CD8-positive, alpha-beta memory T cell (primary cell): ENCODE results near the gene SMAD5. TPM values are rescaled to one million over a fixed set of nuclear protein-coding genes. Genes with fewer than 3 reads are reported as not detected.
A peak's percentile ranks its signal among the peaks of the same experiment; 100 is the strongest.

Source experiments
- CTCF ChIA-PET: fragments of 350-600 bp; sonication (Branson Sonifier 250); formaldehyde crosslinking; loops from one replicate; lab custom pipeline; 2021; ENCODE audit warnings: antibody characterized with exemption; lab: Charles Lee
- POLR2A ChIA-PET: fragments of 350-600 bp; sonication (Branson Sonifier 250); formaldehyde crosslinking; loops from one replicate; lab custom pipeline; 2021; ENCODE audit warnings: antibody characterized with exemption; lab: Charles Lee
- DNase-seq, 5 donors: peaks; one replicate each; pipeline versions ENCODE4 v3.0.0 to v3.0.0-alpha.2; 2020 to 2022; ENCODE audit warnings: mixed read lengths in 1 of 5
- H3K27ac ChIP-seq: one replicate; pipeline ENCODE4 v1.7.0; 2013; ENCODE audit warnings: low read depth, mild to moderate bottlenecking, low read length, moderate library complexity
- H3K27me3 ChIP-seq: 2 replicates; pipeline ENCODE4 v1.7.0; 2013; ENCODE audit warnings: low read length, mild to moderate bottlenecking; ENCODE audit not compliant: insufficient read depth, poor library complexity, severe bottlenecking
- H3K36me3 ChIP-seq: 2 replicates; pipeline ENCODE4 v1.7.0; 2013; ENCODE audit warnings: mild to moderate bottlenecking, low read length, moderate library complexity; ENCODE audit not compliant: insufficient read depth
- H3K4me1 ChIP-seq: 2 replicates; pipeline ENCODE4 v1.7.0; 2013; ENCODE audit warnings: mild to moderate bottlenecking, low read length, moderate library complexity; ENCODE audit not compliant: insufficient read depth
- H3K4me3 ChIP-seq: 2 replicates; pipeline ENCODE4 v1.7.0; 2013; ENCODE audit warnings: mild to moderate bottlenecking, low read length
- H3K9me3 ChIP-seq: 2 replicates; pipeline ENCODE4 v1.7.0; 2013; ENCODE audit warnings: mild to moderate bottlenecking, low read length
- H3K27ac Mint-ChIP-seq, 8 donors: one replicate each; pipeline ENCODE4 v1.8.0; 2020 to 2021; ENCODE audit warnings: mixed read lengths in 8 of 8, mild to moderate bottlenecking in 6 of 8, inconsistent platforms in 3 of 8, moderate library complexity in 3 of 8
- H3K27me3 Mint-ChIP-seq, 2 donors: one replicate each; pipeline ENCODE4 v1.8.0; 2020 to 2021; ENCODE audit warnings: mixed read lengths in 2 of 2, mild to moderate bottlenecking in 1 of 2, moderate library complexity in 1 of 2
- H3K36me3 Mint-ChIP-seq, 3 donors: one replicate each; pipeline ENCODE4 v1.8.0; 2020 to 2021; ENCODE audit warnings: mixed read lengths in 3 of 3, inconsistent platforms in 1 of 3, mild to moderate bottlenecking in 1 of 3
- H3K4me1 Mint-ChIP-seq, 3 donors: one replicate each; pipeline ENCODE4 v1.8.0; 2020 to 2021; ENCODE audit warnings: mixed read lengths in 3 of 3, inconsistent platforms in 1 of 3, mild to moderate bottlenecking in 1 of 3
- H3K4me3 Mint-ChIP-seq, 7 donors: one replicate each; pipeline ENCODE4 v1.8.0; 2020 to 2021; ENCODE audit warnings: mixed read lengths in 7 of 7, mild to moderate bottlenecking in 6 of 7, moderate library complexity in 4 of 7, inconsistent platforms in 2 of 7
- H3K9me3 Mint-ChIP-seq, 5 donors: one replicate each; pipeline ENCODE4 v1.8.0; 2020 to 2022; ENCODE audit warnings: mixed read lengths in 5 of 5, mild to moderate bottlenecking in 3 of 5, moderate library complexity in 2 of 5, inconsistent platforms in 1 of 5
- polyA plus RNA-seq: library from polyadenylated mRNA; unstranded; fragments of 300-500 nt; fragmentation: Illumina TruSeq; gene quantifications from one replicate; pipeline ENCODE4 v1.2.3, GENCODE V29; 2021
- total RNA-seq, 2 experiments: library from RNA; stranded (reverse); gene quantifications; one replicate each; pipeline ENCODE4 v1.2.3, GENCODE V29; 2021

The SMAD5 gene
- 10 to 100 TPM; 21.8 to 21.9 TPM for total RNA-seq
- polyA plus RNA-seq: 22.7 TPM

DNA sequence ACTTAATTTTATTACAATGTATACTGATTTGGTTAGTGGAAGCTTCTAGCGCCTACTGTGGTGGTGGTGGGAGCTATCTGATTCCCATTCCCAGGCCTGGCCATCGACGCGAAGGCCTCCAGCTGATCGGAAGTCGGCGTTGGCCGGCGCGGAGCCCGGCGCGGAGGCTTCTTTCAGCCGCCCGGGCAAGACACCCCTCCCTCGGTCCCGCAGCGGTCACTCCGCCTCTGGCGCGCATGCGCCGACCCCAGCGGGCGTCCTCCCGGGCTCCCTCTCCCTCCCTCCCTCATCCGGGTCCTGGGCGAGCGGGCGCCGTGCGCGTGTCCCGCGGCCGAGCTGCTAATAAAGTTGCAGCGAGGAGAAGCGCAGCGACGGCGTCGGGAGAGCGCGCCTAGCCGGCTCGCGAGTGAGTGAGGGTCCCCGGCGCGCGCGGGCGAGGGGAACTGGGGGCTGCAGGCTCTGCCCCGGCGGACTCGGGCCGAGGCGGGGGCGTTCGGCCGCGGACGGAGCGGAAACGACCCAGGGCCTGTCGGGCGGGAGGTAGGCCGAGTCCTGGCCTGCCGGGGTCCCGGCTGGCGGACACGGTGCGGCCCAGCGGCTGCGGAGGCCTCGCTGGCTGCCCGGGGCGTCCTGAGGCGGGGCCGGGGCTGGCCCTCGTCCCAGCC is at the start of gene SMAD5:
SMAD5 (plus strand) TSS at position 289 of the 665 bp plus-strand sequence. CDS start 20,916 bp downstream, outside the sequence.
- CTCF ChIA-PET: interaction anchor here (0.7 to 1.3 kb wide), 2 partner anchors 9 to 23 kb away, joined by 3 to 4 read pairs; no protein-coding TSS in a partner anchor

DNA sequence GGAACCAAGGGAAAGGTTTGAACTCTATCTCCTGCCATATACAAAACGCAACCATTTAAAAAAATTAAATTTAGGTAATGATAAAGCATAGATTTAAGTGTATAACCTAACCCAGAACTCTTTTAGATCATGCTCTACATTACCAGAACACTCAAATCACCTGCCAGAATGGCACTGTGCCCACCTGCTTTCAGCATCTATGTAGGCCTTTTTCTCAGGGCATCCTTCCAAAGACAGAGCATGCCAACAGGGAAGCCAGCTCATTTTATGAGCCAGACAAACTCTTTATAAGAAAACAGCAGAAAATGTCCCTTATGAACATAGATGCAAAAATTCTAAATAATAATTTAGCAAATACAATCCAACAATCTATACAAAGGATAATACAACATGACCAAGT is 47.9 kb upstream of the SMAD5 start:
- H3K27me3 Mint-ChIP-seq: peaks cover 11 to 13% of the 10 kb centered on the region in 2 donors
- DNase-seq: no peak
- H3K27ac ChIP-seq: no peak overlapping the region
- peaks cover 4 to 11% (median 4%) of the 10 kb centered on the region in 3 donors for H3K4me1 Mint-ChIP-seq
- H3K9me3 Mint-ChIP-seq: no peaks in the 10 kb centered on the region
- H3K4me3 ChIP-seq: no peak overlapping the region
- peaks cover 10% of the 10 kb centered on the region for H3K27me3 ChIP-seq
- H3K36me3 Mint-ChIP-seq: no peaks in the 10 kb centered on the region
- H3K27ac Mint-ChIP-seq: no peak overlapping the region
- H3K4me3 Mint-ChIP-seq: no peak overlapping the region
- no peaks in the 10 kb centered on the region for H3K9me3 ChIP-seq
- no peaks in the 10 kb centered on the region for H3K36me3 ChIP-seq
- H3K4me1 ChIP-seq: no peaks in the 10 kb centered on the region
- ChIA-PET POLR2A (no interaction called here), CTCF (no interaction called here)

More for the DNA sequence above, at the start of gene SMAD5:
- Histone ChIP-seq H3K27me3 (no peaks in the 10 kb centered on the region), H3K27ac (peak within 1 kb of the TSS; percentile 80), H3K36me3 (no peaks in the 10 kb centered on the region), H3K9me3 (no peaks in the 10 kb centered on the region), H3K4me1 (peaks cover 8% of the 10 kb centered on the region), H3K4me3 (peak within 1 kb of the TSS; percentile 70)
- DNase-seq: peak; percentile 37 to 91 (median 76)
- POLR2A ChIA-PET: interaction anchor here (1.0 kb wide), 1 partner anchor 9 kb away, joined by 3 read pairs; no protein-coding TSS in a partner anchor
- H3K4me1 Mint-ChIP-seq: peaks cover 32 to 51% (median 49%) of the 10 kb centered on the region in 3 donors
- peaks cover 2 to 15% of the 10 kb centered on the region in 2 donors for H3K27me3 Mint-ChIP-seq
- peak within 1 kb of the TSS; percentile 90 to 97 (median 94) for H3K4me3 Mint-ChIP-seq
- peak within 1 kb of the TSS; percentile 87 to 96 (median 93) for H3K27ac Mint-ChIP-seq
- peaks cover 0 to 9% (median 0%) of the 10 kb centered on the region in 3 donors for H3K36me3 Mint-ChIP-seq
- no peaks in the 10 kb centered on the region for H3K9me3 Mint-ChIP-seq

DNA sequence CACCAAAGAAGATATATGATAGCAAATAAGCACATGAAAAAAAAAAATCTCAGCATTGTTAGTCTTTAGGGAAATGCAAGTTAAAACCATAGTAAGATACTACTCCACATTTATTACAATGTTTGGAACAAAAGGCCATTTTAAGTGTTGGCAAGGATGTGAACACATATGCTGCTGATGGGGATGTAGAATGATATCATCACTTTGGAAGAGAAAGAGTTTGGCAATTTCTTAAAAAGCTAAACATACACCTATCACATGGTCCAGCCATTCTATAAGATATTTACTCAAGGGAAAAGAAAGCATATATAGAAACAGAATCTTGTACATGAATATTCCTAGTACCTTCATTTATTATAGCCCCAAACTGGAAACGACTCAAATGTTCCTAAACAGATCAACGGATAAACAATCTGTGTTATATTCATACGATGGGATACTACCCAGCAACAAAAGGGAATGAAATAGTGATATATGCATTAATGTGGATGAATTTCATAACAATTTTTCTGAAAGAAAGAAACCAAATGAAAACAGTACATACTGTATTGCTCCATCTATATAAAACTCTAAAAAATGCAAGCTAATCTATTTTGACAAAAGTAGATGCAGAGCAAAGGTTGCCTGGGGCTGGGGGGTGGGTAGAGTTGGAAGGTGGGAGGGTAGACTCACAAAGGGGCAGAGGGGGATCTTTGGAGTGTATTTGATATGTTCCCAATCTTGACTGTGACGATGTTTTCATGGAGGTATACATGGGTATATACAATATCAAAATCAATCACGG is 45.7 kb upstream of the SMAD5 start:
- Mint-ChIP-seq H3K9me3 (no peaks in the 10 kb centered on the region), H3K36me3 (no peaks in the 10 kb centered on the region), H3K4me3 (no peak overlapping the region), H3K4me1 (no peaks in the 10 kb centered on the region), H3K27me3 (peaks cover 0 to 4% of the 10 kb centered on the region in 2 donors), H3K27ac (no peak overlapping the region)
- H3K4me3 ChIP-seq: no peak overlapping the region
- no peaks in the 10 kb centered on the region for H3K4me1 ChIP-seq
- ChIA-PET CTCF (interaction anchor here (0.7 to 1.1 kb wide), 2 partner anchors 18 to 51 kb away, joined by 3 read pairs; no protein-coding TSS in a partner anchor), POLR2A (no interaction called here)
- H3K36me3 ChIP-seq: no peaks in the 10 kb centered on the region
- no peak for DNase-seq
- no peaks in the 10 kb centered on the region for H3K9me3 ChIP-seq
- peaks cover 4% of the 10 kb centered on the region for H3K27me3 ChIP-seq
- no peak overlapping the region for H3K27ac ChIP-seq

DNA sequence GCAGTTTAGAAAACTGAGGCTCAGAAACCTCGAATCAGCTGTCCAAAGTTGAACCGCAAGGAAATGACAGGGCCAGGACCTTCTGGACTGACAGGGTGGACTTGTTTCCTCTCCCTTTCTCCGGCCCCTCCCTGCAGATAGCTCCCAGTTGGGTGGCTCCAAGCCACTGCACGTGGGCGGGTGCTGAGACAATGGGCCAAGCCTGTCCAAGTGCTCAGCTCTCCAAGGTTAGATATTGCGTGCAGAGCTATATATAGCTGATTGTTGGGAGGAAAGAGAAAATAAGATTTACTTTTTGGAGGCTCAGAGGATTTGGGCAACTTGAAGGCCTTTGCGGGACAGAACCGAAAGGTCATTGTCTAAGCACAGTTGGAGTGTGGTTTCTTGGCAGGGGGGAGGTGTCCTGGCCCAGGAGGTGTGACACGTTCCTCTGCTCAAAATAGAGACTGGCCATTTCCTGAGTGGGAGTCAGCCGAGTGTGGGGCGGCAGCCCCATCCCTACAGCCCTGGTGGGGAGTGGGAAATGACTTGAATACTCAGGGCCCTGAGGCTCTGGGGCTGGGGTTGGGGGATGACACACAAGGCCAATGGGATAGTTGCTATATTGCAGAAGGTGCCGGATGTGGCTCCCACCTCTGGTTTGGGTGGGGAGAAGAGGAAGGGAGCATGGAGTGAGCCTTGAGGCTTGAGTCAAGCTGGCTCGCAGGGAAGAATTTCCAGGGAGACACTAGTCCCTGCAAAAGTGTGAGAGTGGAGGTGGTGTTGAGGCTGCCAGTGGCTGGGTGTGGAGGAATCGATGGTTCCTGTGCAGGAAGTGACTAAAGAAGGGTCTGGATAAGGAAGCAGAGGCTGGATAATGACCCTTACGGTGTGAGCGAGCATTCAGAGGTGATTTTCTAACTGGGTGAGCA is 44.4 kb upstream of the SMAD5 start:
- Histone ChIP-seq H3K27me3 (no peaks in the 10 kb centered on the region), H3K27ac (no peak overlapping the region), H3K4me3 (no peak overlapping the region), H3K36me3 (no peaks in the 10 kb centered on the region), H3K9me3 (no peaks in the 10 kb centered on the region), H3K4me1 (no peaks in the 10 kb centered on the region)
- Mint-ChIP-seq H3K27me3 (peaks cover 0 to 4% of the 10 kb centered on the region in 2 donors), H3K4me1 (no peaks in the 10 kb centered on the region), H3K27ac (peak overlapping the region in 1 of 8 donors; percentile 3), H3K36me3 (no peaks in the 10 kb centered on the region), H3K4me3 (no peak overlapping the region), H3K9me3 (no peaks in the 10 kb centered on the region)
- ChIA-PET CTCF (no interaction called here), POLR2A (no interaction called here)
- DNase-seq: no peak

DNA sequence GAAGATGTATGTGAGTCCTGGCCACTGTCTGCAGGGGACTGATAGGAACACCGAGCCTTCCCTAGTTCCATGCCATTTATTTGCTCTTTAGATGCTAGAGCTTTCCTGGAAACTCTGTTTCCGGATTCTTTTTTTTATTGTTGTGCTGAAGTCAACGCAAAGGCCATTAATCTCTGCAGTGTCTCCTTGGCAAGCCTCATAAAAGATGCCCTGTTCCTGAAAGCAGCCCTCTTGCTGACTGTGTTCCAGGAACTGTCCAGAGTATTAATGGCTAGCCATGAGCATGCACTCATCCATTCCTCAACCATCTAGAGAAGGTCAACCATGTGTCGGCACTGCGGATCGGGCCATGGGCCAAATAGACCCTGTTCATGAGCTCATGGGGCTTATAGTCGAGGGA is 42.9 kb upstream of the SMAD5 start:
- H3K27ac Mint-ChIP-seq: no peak overlapping the region
- H3K36me3 ChIP-seq: no peaks in the 10 kb centered on the region
- H3K9me3 ChIP-seq: no peaks in the 10 kb centered on the region
- H3K27me3 ChIP-seq: no peaks in the 10 kb centered on the region
- H3K4me1 Mint-ChIP-seq: no peaks in the 10 kb centered on the region
- DNase-seq: no peak
- H3K27ac ChIP-seq: no peak overlapping the region
- H3K27me3 Mint-ChIP-seq: peaks cover 4% of the 10 kb centered on the region in 2 donors
- ChIA-PET CTCF (no interaction called here), POLR2A (no interaction called here)
- H3K4me1 ChIP-seq: no peaks in the 10 kb centered on the region
- no peak overlapping the region for H3K4me3 ChIP-seq
- no peak overlapping the region for H3K4me3 Mint-ChIP-seq
- H3K9me3 Mint-ChIP-seq: no peaks in the 10 kb centered on the region
- H3K36me3 Mint-ChIP-seq: no peaks in the 10 kb centered on the region

DNA sequence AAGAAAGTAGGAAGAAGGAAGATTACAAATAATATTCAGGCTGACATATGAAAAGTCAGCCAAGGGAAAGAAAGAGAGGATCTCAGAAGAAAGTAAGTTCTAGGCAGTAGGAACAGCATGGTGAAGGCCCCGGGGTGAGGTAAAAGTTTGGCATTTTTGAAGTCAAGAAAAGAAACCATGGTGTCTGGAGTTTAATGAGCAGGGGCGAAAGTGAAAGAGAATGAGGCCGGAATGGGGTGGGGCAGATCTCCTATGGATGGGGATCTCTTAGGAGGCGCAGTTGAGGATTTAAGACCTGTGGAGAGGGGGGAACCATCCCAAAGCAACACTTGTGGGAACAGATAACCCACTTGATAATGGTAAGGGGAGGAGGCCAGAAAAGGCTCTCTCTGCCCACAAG is 42.3 kb upstream of the SMAD5 start:
- H3K9me3 ChIP-seq: no peaks in the 10 kb centered on the region
- no peaks in the 10 kb centered on the region for H3K4me1 ChIP-seq
- Mint-ChIP-seq H3K27ac (peak overlapping the region in 1 of 8 donors; percentile 0), H3K27me3 (peaks cover 4 to 8% of the 10 kb centered on the region in 2 donors), H3K36me3 (no peaks in the 10 kb centered on the region), H3K4me3 (no peak overlapping the region), H3K9me3 (no peaks in the 10 kb centered on the region), H3K4me1 (no peaks in the 10 kb centered on the region)
- H3K27ac ChIP-seq: no peak overlapping the region
- POLR2A ChIA-PET: no interaction called here
- DNase-seq: no peak
- H3K4me3 ChIP-seq: no peak overlapping the region
- no peaks in the 10 kb centered on the region for H3K27me3 ChIP-seq
- CTCF ChIA-PET: no interaction called here
- H3K36me3 ChIP-seq: no peaks in the 10 kb centered on the region

DNA sequence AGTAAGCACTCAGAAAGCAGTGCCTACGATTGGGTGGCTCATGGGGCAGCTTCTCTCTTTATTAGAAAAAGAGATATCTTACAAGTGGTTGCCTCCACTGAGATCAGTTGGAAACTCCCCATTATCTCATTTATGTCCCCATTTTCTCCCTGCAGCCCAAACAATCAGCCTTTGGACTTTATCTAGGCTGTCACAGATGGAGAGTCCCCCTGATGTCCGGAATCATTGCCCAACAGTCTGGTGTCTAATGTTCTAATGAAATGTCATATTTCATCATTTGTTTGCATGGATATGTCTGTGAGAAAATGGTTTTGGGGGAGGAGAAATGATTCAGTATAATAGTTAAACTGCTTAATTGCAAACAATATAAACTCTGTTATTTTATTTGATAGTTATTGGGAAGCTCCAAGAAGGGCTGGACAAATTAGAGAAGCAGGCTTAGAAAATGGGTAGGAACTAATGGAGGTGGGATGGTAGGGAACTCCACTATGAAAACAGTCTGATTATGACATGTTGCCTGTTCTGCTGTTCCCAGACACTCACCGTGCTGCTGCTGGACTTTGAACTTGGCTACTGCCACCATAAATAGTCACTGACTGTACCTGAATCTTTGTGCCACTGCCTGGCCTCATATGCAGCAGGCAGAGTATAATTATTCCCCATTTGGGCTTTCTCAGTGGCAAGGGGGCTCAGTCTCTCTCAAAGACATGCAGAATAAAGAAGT is 38.3 kb upstream of the SMAD5 start:
- H3K4me1 ChIP-seq: no peaks in the 10 kb centered on the region
- no peaks in the 10 kb centered on the region for H3K9me3 ChIP-seq
- Mint-ChIP-seq H3K27me3 (peaks cover 9 to 20% of the 10 kb centered on the region in 2 donors), H3K9me3 (no peaks in the 10 kb centered on the region), H3K36me3 (no peaks in the 10 kb centered on the region), H3K4me1 (no peaks in the 10 kb centered on the region), H3K27ac (no peak overlapping the region), H3K4me3 (no peak overlapping the region)
- no peaks in the 10 kb centered on the region for H3K27me3 ChIP-seq
- CTCF ChIA-PET: no interaction called here
- no peak overlapping the region for H3K4me3 ChIP-seq
- no peaks in the 10 kb centered on the region for H3K36me3 ChIP-seq
- POLR2A ChIA-PET: no interaction called here
- DNase-seq: no peak
- no peak overlapping the region for H3K27ac ChIP-seq
